Panc1 (cell line): ENCODE data around the gene BCL11B. TPM values are rescaled to one million over a fixed set of nuclear protein-coding genes. Genes with fewer than 3 reads are reported as not detected.

ENCODE experiments used
- ATAC-seq: fragments of 200-7000 bp; cut with Tn5 transposase; 2 replicates; pipeline ENCODE4 v1.9.1; 2020; ENCODE audit warnings: mild to moderate bottlenecking, moderate library complexity
- BruUV-seq: library from RNA; stranded (reverse); fragments of 400-500 nt; replicated peaks from 2 replicates; lab custom pipeline; 2021; lab: Mats Ljungman, UMichigan
- CTCF ChIA-PET: fragments of 300-600 bp; sonication (Branson Sonifier 250); formaldehyde crosslinking; loops from one replicate; lab custom pipeline; 2022; ENCODE audit warnings: antibody characterized with exemption; lab: Charles Lee
- POLR2A ChIA-PET: fragments of 300-600 bp; sonication (Branson Sonifier 250); formaldehyde crosslinking; loops from one replicate; lab custom pipeline; 2022; ENCODE audit warnings: antibody characterized with exemption; lab: Charles Lee
- DNase-seq: peaks from one replicate; pipeline ENCODE4 v3.0.0-alpha.2; 2010; ENCODE audit warnings: low read depth, low spot score
- H3K27ac ChIP-seq: 2 replicates; pipeline ENCODE4 v1.5.1; 2011; ENCODE audit warnings: mild to moderate bottlenecking, low read length, inconsistent platforms
- H3K27me3 ChIP-seq: fragments of 200-500 bp; sonication (Bioruptor generic); 2 replicates; pipeline ENCODE4 v1.6.0; 2014; ENCODE audit warnings: low read length, inconsistent platforms; ENCODE audit not compliant: control insufficient read depth, insufficient read depth
- H3K36me3 ChIP-seq: fragments of 200-500 bp; sonication (Bioruptor generic); 2 replicates; pipeline ENCODE4 v1.5.1; 2014; ENCODE audit warnings: inconsistent platforms, mild to moderate bottlenecking, low read length, moderate library complexity; ENCODE audit not compliant: control insufficient read depth, insufficient read depth
- H3K4me1 ChIP-seq: 2 replicates; pipeline ENCODE4 v1.5.1; 2011; ENCODE audit warnings: inconsistent platforms, mild to moderate bottlenecking, low read length, moderate library complexity; ENCODE audit not compliant: control insufficient read depth, insufficient read depth
- H3K4me3 ChIP-seq, 2 experiments: 2 replicates each; pipeline ENCODE4 v1.5.1; 2011 to 2012; ENCODE audit warnings: low read depth in 2 of 2, low read length in 2 of 2, mild to moderate bottlenecking in 2 of 2, inconsistent platforms in 1 of 2, moderate library complexity in 1 of 2
- H3K9me3 ChIP-seq: fragments of 200-500 bp; sonication (Bioruptor generic); 2 replicates; pipeline ENCODE4 v1.5.1; 2014; ENCODE audit warnings: low read depth, mild to moderate bottlenecking, inconsistent platforms, low read length, moderate library complexity; ENCODE audit not compliant: control insufficient read depth, insufficient read depth
- CTCF ChIP-seq: fragments of 450-650 bp; IDR thresholded peaks from 2 replicates; pipeline ENCODE4 v1.5.1; 2017; ENCODE audit warnings: mild to moderate bottlenecking
- POLR2AphosphoS5 ChIP-seq: IDR thresholded peaks from 2 replicates; pipeline ENCODE4 v1.6.1; 2012; ENCODE audit warnings: mild to moderate bottlenecking, low read depth, low read length, moderate library complexity
- REST ChIP-seq, 2 experiments: IDR thresholded peaks; 2 replicates each; pipeline ENCODE4 v1.6.1; 2011 to 2012; ENCODE audit warnings: low read depth in 2 of 2, control low read depth in 1 of 2, low read length in 1 of 2, mild to moderate bottlenecking in 1 of 2, moderate library complexity in 1 of 2; ENCODE audit not compliant: insufficient read depth in 1 of 2
- SIN3A ChIP-seq: IDR thresholded peaks from 2 replicates; pipeline ENCODE4 v1.6.1; 2012; ENCODE audit warnings: low read depth, mild to moderate bottlenecking, low read length, moderate library complexity, borderline replicate concordance; ENCODE audit not compliant: insufficient read depth
- TCF7L2 ChIP-seq: IDR thresholded peaks from 2 replicates; pipeline ENCODE4 v1.6.1; 2011; ENCODE audit warnings: mild to moderate bottlenecking, low read depth, low read length, inconsistent platforms
- in situ Hi-C: cut with HindIII; loops from 2 replicates; pipeline ENCODE4 v1.10.0; 2016; ENCODE audit warnings: low sequenced_read_pairs, low pct_unique_long_range_greater_than_20kb
- intact Hi-C: fragments of 100-400 bp; cut with micrococcal nuclease; formaldehyde crosslinking; loops from one replicate; pipeline ENCODE4 v1.10.0; 2022; ENCODE audit not compliant: unreplicated experiment
- total RNA-seq: library from RNA; stranded (reverse); gene quantifications from one replicate; pipeline ENCODE4 v1.2.1, GENCODE V29; 2021; ENCODE audit not compliant: unreplicated experiment

Gene BCL11B
- total RNA-seq, 1 experiment from 2014 or later, result 0.23 TPM

- ATAC-seq, result no peak
- TF ChIP-seq TCF7L2 (no peak), REST (IDR thresholded peaks at IDR 0.05; ENCODE audit: insufficient read depth in 1 of 2, low read depth in 2 of 2, low read length in 1 of 2) (no peak), CTCF (no peak), POLR2AphosphoS5 (no peak), SIN3A (no peak)
- H3K27ac ChIP-seq, result no peak overlapping the region
- no peak for DNase-seq
- no peak overlapping the region for H3K4me3 ChIP-seq
- ChIA-PET POLR2A (no interaction called here), CTCF (no interaction called here)
- H3K9me3 ChIP-seq, result no peaks in the 10 kb centered on the region
- H3K4me1 ChIP-seq, result no peaks in the 10 kb centered on the region
- intact Hi-C loops (no loop called here), in situ Hi-C loops (no loop called here)
- BruUV-seq, result no TSS peak
- no peaks in the 10 kb centered on the region; the same call in 1 of the 2 replicates for H3K27me3 ChIP-seq
- H3K36me3 ChIP-seq, result no peaks in the 10 kb centered on the region
These were observed 70.5 kb downstream of the BCL11B start for GRCh38 chr14:99201351-99202073.

- no peak for TF ChIP-seq CTCF
- no peak for TF ChIP-seq TCF7L2
- in situ Hi-C loops (no loop called here), intact Hi-C loops (no loop called here)
- Histone ChIP-seq H3K36me3 (no peaks in the 10 kb centered on the region), H3K4me3 (no peak overlapping the region), H3K9me3 (no peaks in the 10 kb centered on the region), H3K4me1 (no peaks in the 10 kb centered on the region), H3K27me3 (no peaks in the 10 kb centered on the region; the same call in 1 of the 2 replicates), H3K27ac (no peak overlapping the region)
- no TSS peak for BruUV-seq
- DNase-seq (no peak), ATAC-seq (no peak)
- CTCF ChIA-PET, result no interaction called here
- POLR2A ChIA-PET, result no interaction called here
These were observed 71.4 kb downstream of the BCL11B start for GRCh38 chr14:99200654-99201005.
